Activated CD8-positive, alpha-beta T cell treated with anti-CD3 and anti-CD28 coated beads, Interleukin-2, amount 10 ng/mL, durations not matched to agents 7 days and 5 days (primary cell): ENCODE data around the gene AKT3. TPM values are rescaled to one million over a fixed set of nuclear protein-coding genes. Genes with fewer than 3 reads are reported as not detected.
A peak's percentile ranks its signal among the peaks of the same experiment; 100 is the strongest.
"Not testable (repeated sequence)": the region's sequence is repeated elsewhere in the genome, so short reads cannot be mapped to it uniquely, and the experiment has no call there.

Experiments
- ATAC-seq: fragments of 150-1000 bp; cut with Tn5 transposase; one replicate; pipeline ENCODE4 v1.10.0; 2021; ENCODE audit warnings: moderate library complexity
- CTCF ChIA-PET: fragments of 350-600 bp; sonication (Branson Sonifier 250); formaldehyde crosslinking; loops from one replicate; lab custom pipeline; 2021; ENCODE audit warnings: antibody characterized with exemption; lab: Charles Lee
- POLR2A ChIA-PET: fragments of 350-600 bp; sonication (Branson Sonifier 250); formaldehyde crosslinking; loops from one replicate; lab custom pipeline; 2021; ENCODE audit warnings: antibody characterized with exemption; lab: Charles Lee
- DNase-seq: peaks from one replicate; pipeline ENCODE4 v3.0.0-alpha.2; 2020
- H3K27ac Mint-ChIP-seq: one replicate; pipeline ENCODE4 v1.8.0; 2021; ENCODE audit warnings: mild to moderate bottlenecking, mixed read lengths
- H3K27me3 Mint-ChIP-seq: one replicate; pipeline ENCODE4 v1.8.0; 2021; ENCODE audit warnings: low read depth, mixed read lengths
- H3K36me3 Mint-ChIP-seq: one replicate; pipeline ENCODE4 v1.8.0; 2021; ENCODE audit warnings: low read depth, mixed read lengths
- H3K4me1 Mint-ChIP-seq: one replicate; pipeline ENCODE4 v1.8.0; 2021; ENCODE audit warnings: low read depth, mixed read lengths
- H3K4me3 Mint-ChIP-seq: one replicate; pipeline ENCODE4 v1.8.0; 2021; ENCODE audit warnings: mild to moderate bottlenecking, mixed read lengths
- H3K9me3 Mint-ChIP-seq: one replicate; pipeline ENCODE4 v1.8.0; 2022; ENCODE audit warnings: mixed read lengths; ENCODE audit not compliant: insufficient read depth
- total RNA-seq, 2 experiments: library from RNA; stranded (reverse); gene quantifications; one replicate each; pipeline ENCODE4 v1.2.3, GENCODE V29; 2021

Gene AKT3
- total RNA-seq, 2 experiments from 2014 or later, result 23.9 to 25.2 TPM

DNA sequence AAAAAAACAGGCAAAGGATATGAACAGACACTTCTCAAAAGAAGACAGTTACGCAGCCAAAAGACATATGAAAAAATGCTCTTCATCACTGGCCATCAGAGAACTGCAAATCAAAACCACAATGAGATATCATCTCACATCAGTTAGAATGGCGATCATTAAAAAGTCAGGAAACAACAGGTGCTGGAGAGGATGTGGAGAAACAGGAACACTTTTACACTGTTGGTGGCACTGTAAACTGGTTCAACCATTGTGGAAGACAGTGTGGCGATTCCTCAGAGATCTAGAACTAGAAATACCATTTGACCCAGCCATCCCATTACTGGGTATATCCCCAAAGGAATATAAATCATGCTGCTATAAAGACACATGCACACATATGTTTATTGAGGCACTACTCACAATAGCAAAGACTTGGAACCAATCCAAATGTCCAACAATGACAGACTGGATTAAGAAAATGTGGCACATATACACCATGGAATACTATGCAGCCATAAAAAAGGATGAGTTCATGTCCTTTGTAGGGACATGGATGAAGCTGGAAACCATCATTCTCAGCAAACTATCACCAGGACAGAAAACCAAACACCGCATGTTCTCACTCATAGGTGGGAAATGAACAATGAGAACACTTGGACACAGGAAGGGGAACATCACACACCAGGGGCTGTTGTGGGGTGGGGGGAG is 77.5 kb downstream of the AKT3 start:
- DNase-seq, POLR2A ChIA-PET, ATAC-seq, H3K4me1 Mint-ChIP-seq, CTCF ChIA-PET, H3K27me3 Mint-ChIP-seq, H3K4me3 Mint-ChIP-seq, H3K9me3 Mint-ChIP-seq, H3K27ac Mint-ChIP-seq: not testable (repeated sequence)
- H3K36me3 Mint-ChIP-seq, result peaks cover 22% of the 10 kb centered on the region

DNA sequence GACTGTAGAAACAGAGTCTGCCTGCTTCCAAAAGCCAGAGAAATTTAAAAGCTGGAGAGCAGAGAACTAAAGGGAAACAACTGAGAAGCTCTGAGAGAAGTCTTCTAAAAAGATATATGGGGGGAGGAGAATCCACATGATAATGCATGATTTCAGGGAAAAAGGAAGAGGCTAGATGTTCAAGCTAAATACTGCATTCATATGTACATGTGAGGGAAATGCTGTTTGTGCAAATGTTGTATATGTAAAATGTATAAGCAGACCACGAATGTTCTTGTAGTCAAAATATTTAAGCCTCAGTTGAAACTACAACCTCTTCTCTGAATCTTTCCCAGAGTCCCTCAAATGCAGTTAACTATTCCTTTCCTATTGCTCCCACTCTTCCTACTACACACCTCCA is 79.2 kb downstream of the AKT3 start:
- ATAC-seq (no peak), DNase-seq (no peak)
- Mint-ChIP-seq H3K27ac (no peak overlapping the region), H3K9me3 (peaks cover 4% of the 10 kb centered on the region), H3K36me3 (peaks cover 11% of the 10 kb centered on the region), H3K27me3 (no peaks in the 10 kb centered on the region), H3K4me3 (no peak overlapping the region), H3K4me1 (no peaks in the 10 kb centered on the region)
- ChIA-PET POLR2A (no interaction called here), CTCF (interaction anchor here (1.0 kb wide), 1 partner anchor 502 kb away, joined by 3 read pairs; no protein-coding TSS in a partner anchor)

DNA sequence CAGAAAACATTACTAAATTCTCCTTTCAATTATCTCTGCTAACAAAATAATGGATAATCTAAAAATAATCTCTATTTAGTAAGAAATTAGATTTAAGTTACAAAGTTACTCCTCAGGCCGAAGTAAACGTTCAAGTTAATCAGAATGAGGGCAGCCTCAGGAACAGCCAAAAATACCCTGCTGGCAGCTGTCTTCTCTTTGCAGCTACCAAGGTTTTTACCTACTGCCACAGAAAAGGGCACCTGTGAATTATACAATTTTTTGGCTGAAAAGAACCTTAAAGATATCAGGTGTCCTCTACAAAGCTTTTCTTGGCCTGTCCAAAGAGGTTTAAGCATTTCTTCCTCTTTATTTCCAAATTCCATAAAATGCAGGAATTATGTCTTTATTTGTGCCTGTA is 84.4 kb downstream of the AKT3 start:
- Mint-ChIP-seq H3K4me1 (no peaks in the 10 kb centered on the region), H3K27ac (no peak overlapping the region), H3K9me3 (no peaks in the 10 kb centered on the region), H3K27me3 (no peaks in the 10 kb centered on the region), H3K4me3 (no peak overlapping the region), H3K36me3 (peaks cover 3% of the 10 kb centered on the region)
- DNase-seq, result no peak
- no peak for ATAC-seq
- CTCF ChIA-PET, result no interaction called here
- POLR2A ChIA-PET, result no interaction called here

DNA sequence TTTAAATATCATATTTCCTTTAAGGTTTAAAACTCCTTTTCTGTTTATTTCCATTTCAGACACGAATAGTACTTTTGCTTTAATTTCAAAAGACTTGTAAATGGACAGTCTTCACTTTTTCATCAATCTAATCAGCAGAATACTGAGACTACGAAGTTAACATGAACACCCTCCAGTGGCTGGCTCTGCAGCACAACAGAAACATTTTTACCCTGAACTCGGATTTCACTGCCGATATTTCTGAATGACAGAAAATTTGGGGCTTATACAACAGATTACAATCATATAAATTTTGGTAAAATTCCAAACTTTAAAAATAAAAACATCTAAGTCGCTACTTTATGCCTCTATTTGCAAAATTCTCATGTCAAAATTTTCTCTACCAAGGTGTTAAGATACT is 86.2 kb downstream of the AKT3 start:
- no peak overlapping the region for H3K4me3 Mint-ChIP-seq
- no peaks in the 10 kb centered on the region for H3K4me1 Mint-ChIP-seq
- no peaks in the 10 kb centered on the region for H3K9me3 Mint-ChIP-seq
- H3K27ac Mint-ChIP-seq, result no peak overlapping the region
- H3K36me3 Mint-ChIP-seq, result peaks cover 2% of the 10 kb centered on the region
- CTCF ChIA-PET, result interaction anchor here (1.3 kb wide), 1 partner anchor 15 kb away, joined by 5 read pairs; no protein-coding TSS in a partner anchor
- H3K27me3 Mint-ChIP-seq, result no peaks in the 10 kb centered on the region
- POLR2A ChIA-PET, result no interaction called here
- no peak for ATAC-seq
- DNase-seq, result no peak

GRCh38 chr1:243758647-243759046 is 91.4 kb downstream of the AKT3 start:
- Mint-ChIP-seq H3K27ac (no peak overlapping the region), H3K27me3 (no peaks in the 10 kb centered on the region), H3K9me3 (no peaks in the 10 kb centered on the region), H3K4me3 (no peak overlapping the region), H3K36me3 (no peaks in the 10 kb centered on the region), H3K4me1 (no peaks in the 10 kb centered on the region)
- ATAC-seq (no peak), DNase-seq (no peak)
- CTCF ChIA-PET, result no interaction called here
- POLR2A ChIA-PET, result no interaction called here

DNA sequence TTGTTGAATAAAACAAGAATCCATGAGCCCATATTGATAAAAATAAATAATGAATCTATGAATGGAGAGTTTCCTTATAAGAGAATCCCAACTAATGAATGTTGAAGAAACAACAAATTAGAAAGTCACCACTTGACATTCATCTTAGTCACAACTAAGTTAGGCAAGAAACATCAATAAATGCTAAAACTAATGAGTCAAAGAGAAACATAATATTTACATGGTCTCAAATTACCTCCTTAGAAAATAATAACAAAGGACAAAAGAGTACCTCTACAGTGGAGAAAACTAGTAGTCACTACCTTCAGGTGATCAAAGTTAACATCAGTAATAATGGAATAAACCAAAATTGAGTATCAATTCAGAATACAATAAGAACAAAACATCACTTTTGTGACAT is 93.5 kb downstream of the AKT3 start:
- no peaks in the 10 kb centered on the region for H3K4me1 Mint-ChIP-seq
- no peaks in the 10 kb centered on the region for H3K9me3 Mint-ChIP-seq
- no peaks in the 10 kb centered on the region for H3K27me3 Mint-ChIP-seq
- no peak for DNase-seq
- H3K27ac Mint-ChIP-seq, result no peak overlapping the region
- no peaks in the 10 kb centered on the region for H3K36me3 Mint-ChIP-seq
- POLR2A ChIA-PET, result no interaction called here
- no peak for ATAC-seq
- no peak overlapping the region for H3K4me3 Mint-ChIP-seq
- CTCF ChIA-PET, result no interaction called here

- ATAC-seq (no peak), DNase-seq (no peak)
- H3K27me3 Mint-ChIP-seq, result no peaks in the 10 kb centered on the region
- no peaks in the 10 kb centered on the region for H3K9me3 Mint-ChIP-seq
- no peaks in the 10 kb centered on the region for H3K4me1 Mint-ChIP-seq
- no peaks in the 10 kb centered on the region for H3K36me3 Mint-ChIP-seq
- ChIA-PET POLR2A (no interaction called here), CTCF (no interaction called here)
- H3K4me3 Mint-ChIP-seq, result no peak overlapping the region
- no peak overlapping the region for H3K27ac Mint-ChIP-seq
Observed at GRCh38 chr1:243754348-243754747, 95.7 kb downstream of the AKT3 start.

DNA sequence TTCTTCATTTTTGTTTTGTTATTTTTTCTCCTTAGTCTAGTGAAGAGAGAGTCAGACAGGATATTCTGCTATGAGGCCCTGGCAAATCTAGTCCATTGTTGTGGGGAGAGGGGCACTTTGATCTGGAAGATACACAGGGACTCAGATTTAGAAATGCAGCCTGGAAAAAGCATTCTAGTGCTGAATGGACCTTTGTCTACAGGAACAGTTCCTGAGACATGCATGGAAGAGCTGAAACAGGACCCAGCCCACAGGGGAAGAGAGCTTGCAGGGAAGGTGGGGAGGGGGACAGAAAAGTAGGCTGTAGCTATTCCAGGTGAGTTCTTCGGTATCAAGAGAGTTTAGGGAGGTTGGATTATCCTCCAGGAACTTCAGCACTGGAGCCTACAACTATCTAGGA is 98.5 kb downstream of the AKT3 start:
- H3K27ac Mint-ChIP-seq, result no peak overlapping the region
- no peak overlapping the region for H3K4me3 Mint-ChIP-seq
- H3K27me3 Mint-ChIP-seq, result no peaks in the 10 kb centered on the region
- ATAC-seq, result no peak
- H3K9me3 Mint-ChIP-seq, result no peaks in the 10 kb centered on the region
- no peaks in the 10 kb centered on the region for H3K36me3 Mint-ChIP-seq
- CTCF ChIA-PET, result interaction anchor here (0.7 to 6.1 kb wide), 4 partner anchors 32 to 408 kb away, joined by 3 to 43 read pairs (median 4); no protein-coding TSS in a partner anchor
- POLR2A ChIA-PET, result no interaction called here
- no peaks in the 10 kb centered on the region for H3K4me1 Mint-ChIP-seq
- DNase-seq, result no peak

DNA sequence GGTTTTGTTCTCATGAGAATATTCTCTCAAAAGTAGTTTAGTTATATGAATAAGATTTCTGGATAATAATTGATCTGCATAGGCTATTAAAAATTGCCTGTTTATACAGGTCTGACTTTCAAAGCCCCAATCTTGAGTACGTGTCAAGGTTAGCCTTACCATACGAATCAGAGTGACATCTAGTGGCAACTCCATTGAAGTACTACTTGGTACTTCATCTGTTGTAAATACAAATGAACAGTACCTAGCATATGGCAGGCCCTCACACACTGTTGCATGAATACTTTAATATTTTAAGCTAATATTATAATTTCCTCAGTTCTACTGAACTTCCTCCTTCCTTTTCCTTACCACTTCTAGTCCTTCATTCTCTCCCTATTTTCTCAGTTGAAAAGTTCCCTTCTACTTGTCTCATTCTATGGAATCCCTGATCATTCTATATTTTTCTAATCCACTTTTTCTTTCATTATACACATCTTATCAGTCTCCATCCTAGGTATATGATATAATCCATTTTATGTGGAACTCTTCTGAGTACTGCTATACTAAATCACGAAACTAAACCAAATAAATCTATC is 101.2 kb downstream of the AKT3 start:
- peak; percentile 50 for DNase-seq
- ATAC-seq, result peak; percentile 87
- CTCF ChIA-PET, result interaction anchor here (0.6 to 6.1 kb wide), 8 partner anchors 12 to 591 kb away, joined by 3 to 43 read pairs (median 4); no protein-coding TSS in a partner anchor
- POLR2A ChIA-PET, result no interaction called here
- H3K36me3 Mint-ChIP-seq, result peaks cover 3% of the 10 kb centered on the region
- H3K4me1 Mint-ChIP-seq, result no peaks in the 10 kb centered on the region
- H3K27me3 Mint-ChIP-seq, result no peaks in the 10 kb centered on the region
- H3K27ac Mint-ChIP-seq, result no peak overlapping the region
- no peak overlapping the region for H3K4me3 Mint-ChIP-seq
- no peaks in the 10 kb centered on the region for H3K9me3 Mint-ChIP-seq

DNA sequence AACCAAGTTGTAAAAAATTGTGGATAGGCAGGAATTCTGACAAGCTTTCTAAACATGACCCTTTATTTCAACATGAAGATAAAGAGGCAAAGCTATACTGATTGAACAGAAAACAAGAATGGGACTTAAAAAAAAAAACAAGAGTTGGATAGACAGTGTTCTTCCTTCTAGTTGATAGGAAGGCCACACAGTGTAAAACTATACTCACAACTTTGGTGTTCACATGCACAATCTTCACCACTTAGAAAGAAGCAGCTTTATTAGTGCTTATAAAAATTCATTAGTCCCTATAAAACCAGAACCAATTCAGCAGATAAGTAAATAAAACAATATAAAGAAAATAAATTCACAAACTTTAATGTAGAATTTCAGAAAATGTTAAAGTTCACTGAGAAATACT is 101.8 kb downstream of the AKT3 start:
- CTCF ChIA-PET, result interaction anchor here (1.0 to 6.1 kb wide), 5 partner anchors 12 to 404 kb away, joined by 3 to 43 read pairs (median 4); no protein-coding TSS in a partner anchor
- H3K9me3 Mint-ChIP-seq, result no peaks in the 10 kb centered on the region
- H3K36me3 Mint-ChIP-seq, result peaks cover 3% of the 10 kb centered on the region
- no peak overlapping the region for H3K4me3 Mint-ChIP-seq
- H3K4me1 Mint-ChIP-seq, result no peaks in the 10 kb centered on the region
- H3K27ac Mint-ChIP-seq, result no peak overlapping the region
- no peak for DNase-seq
- POLR2A ChIA-PET, result no interaction called here
- no peaks in the 10 kb centered on the region for H3K27me3 Mint-ChIP-seq
- ATAC-seq, result no peak

DNA sequence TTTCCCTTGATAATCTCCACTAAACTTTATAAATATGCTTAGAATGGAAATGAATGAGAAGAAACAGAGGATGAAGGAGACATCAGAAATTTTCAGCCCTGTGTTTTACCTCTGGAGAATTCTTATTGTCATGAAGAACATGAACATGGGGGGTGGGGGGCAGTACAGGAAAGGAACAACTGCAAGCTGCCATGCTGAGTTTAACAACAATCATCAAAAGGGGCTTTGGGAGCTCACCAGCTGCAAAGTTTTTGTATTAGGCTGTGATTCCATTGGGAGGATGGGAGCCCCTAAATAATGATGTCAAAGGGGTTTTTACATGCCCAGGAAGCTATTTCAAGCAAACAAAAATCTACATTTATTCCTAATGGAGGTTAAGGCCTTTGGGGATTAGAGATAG is 103.3 kb downstream of the AKT3 start:
- Mint-ChIP-seq H3K36me3 (peaks cover 3% of the 10 kb centered on the region), H3K4me3 (no peak overlapping the region), H3K9me3 (peaks cover 4% of the 10 kb centered on the region), H3K27me3 (no peaks in the 10 kb centered on the region), H3K27ac (no peak overlapping the region), H3K4me1 (no peaks in the 10 kb centered on the region)
- ChIA-PET POLR2A (no interaction called here), CTCF (interaction anchor here (1.1 kb wide), 1 partner anchor 403 kb away, joined by 7 read pairs; no protein-coding TSS in a partner anchor)
- ATAC-seq (no peak), DNase-seq (no peak)

DNA sequence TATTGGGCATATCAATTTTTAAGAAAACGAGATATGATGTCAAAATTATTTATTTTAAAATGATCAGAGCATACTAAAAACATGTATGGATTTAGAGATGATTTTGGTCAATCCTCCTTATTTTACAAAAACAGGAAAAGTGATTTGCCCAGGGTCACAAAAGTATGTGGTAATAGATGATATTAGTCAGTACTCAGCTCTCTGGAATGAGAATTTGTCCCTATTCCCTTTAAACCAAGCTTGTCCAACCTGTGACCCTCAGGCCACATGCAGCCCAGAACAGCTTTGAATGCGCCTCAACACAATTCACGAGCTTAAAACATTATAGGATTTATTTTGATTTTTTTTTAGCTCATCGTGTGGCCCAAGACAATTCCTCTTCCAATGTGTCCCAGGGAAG is 104.7 kb downstream of the AKT3 start:
- H3K9me3 Mint-ChIP-seq, result peaks cover 4% of the 10 kb centered on the region
- ATAC-seq, result no peak

More for the DNA sequence above, 104.7 kb downstream of the AKT3 start:
- H3K4me1 Mint-ChIP-seq, result peaks cover 3% of the 10 kb centered on the region
- no peak overlapping the region for H3K27ac Mint-ChIP-seq
- no peak for DNase-seq
- POLR2A ChIA-PET, result interaction anchor here (0.6 to 0.7 kb wide), 2 partner anchors 303 to 609 kb away, joined by 3 read pairs; no protein-coding TSS in a partner anchor
- CTCF ChIA-PET, result interaction anchor here (0.7 to 1.3 kb wide), 3 partner anchors 186 to 403 kb away, joined by 3 read pairs; no protein-coding TSS in a partner anchor
- peaks cover 3% of the 10 kb centered on the region for H3K36me3 Mint-ChIP-seq
- no peaks in the 10 kb centered on the region for H3K27me3 Mint-ChIP-seq
- no peak overlapping the region for H3K4me3 Mint-ChIP-seq
